T-helper 2 cell treated with Interferon-gamma antibody and Interleukin-4, amounts not matched to agents 100 ng/mL and 5 ng/mL, for 36 hours (primary cell): ENCODE results near the gene RAVER1. TPM values are rescaled to one million over a fixed set of nuclear protein-coding genes. Genes with fewer than 3 reads are reported as not detected.

Experiments used
- intact Hi-C: fragments of 100-400 bp; cut with micrococcal nuclease; formaldehyde crosslinking; loops from one replicate; pipeline ENCODE4 v1.15.1; 2023
- total RNA-seq: library from RNA; stranded (reverse); gene quantifications from 2 replicates; pipeline ENCODE4 v1.2.3, GENCODE V29; 2022

Gene RAVER1
- total RNA-seq, 1 donor from 2014 or later: 78.0 TPM

DNA sequence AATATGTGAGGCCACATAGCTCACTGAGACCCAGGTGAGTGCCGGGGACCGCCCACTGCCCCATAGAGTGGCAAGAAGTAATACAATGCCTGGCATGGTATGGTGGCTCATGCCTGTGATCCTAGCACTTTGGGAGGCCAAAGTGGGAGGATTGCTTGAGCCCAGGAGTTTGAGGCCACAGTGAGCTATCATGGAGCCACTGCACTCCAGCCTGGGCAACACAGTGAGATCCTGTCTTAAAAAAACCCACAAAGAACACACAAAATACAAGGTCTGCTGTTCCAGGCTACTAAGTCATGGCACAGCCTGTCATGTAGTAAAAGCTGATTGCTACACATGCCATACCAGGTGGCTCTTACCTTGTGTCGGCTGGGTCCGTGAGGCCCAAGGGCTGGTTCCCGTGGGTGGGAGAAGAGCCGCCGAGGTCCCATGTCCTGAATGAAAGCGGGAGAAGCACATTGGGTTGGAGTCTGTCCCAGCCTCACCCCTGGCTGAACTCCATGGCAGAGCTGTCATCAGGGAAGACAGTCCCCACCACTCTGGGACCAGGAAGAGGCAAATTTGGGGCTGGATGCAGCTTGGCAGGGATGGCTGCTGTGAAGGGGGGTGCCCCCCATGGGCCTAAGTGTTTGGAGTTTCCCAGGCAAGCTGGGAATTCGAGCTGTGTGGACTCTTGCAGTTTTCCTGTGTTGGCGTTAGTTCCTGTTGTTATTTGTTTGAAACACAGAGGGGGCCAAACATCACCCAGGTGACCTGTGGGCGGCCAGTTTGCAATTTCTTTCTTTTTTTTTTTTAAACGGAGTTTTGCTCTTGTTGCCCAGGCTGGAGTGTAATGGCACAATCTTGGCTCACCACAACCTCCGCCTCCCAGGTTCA is 14.3 kb downstream of the RAVER1 start:
- intact Hi-C loops: no loop called here

- intact Hi-C loops: no loop called here
These were observed 15.4 kb downstream of the RAVER1 start for GRCh38 chr19:10317857-10318462.

- intact Hi-C loops: no loop called here
These were observed 16.1 kb downstream of the RAVER1 start for GRCh38 chr19:10317045-10317856.

DNA sequence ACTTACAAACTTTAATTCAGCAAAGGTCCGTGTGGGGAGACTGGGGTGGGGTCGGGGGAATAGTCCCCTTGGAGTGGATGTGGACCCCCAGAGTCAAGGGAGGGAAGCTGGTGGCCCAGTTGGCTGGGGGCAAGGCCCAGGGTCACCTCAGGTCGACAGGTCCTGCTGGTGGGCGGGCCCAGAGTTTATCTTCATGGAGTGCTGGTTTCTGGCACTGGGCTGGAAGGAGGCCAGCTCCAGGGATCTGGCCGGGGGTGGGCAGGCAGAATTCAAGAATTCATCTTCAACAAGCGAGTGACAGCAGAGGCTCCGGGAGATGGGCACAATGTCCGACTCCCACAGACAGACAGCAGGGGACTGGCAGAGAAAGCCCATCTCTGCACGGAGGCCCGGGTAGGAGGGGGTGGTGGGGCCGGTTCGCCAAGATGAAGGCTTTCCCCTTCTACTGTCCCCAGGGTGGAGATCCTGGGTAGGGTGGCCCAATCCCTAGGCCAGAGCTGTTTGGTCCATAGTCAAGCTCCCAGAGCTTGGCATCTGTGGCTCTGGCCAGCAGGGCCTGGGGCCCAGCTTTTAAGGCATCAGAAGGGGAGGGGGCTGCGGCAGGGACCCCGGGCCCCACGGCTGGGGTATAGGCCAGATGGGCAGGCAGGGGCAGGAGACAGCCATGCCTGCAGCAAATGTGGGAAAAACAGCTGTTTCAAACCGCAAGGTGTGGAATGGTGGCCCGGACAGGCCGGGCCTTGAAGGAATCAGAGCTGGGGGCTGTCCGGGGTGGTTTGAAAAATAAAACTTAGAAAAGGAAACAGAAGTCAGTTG is 16.9 kb downstream of the RAVER1 start:
- intact Hi-C loops: loop anchor here (1.0 kb wide), 1 partner anchor 17 kb away; the partner anchor contains the start of gene RAVER1

- intact Hi-C loops: loop anchor here (1.0 kb wide), 1 partner anchor 18 kb away; the partner anchor contains the start of gene RAVER1
These were observed 17.8 kb downstream of the RAVER1 start, which contains the start of gene FDX2 for GRCh38 chr19:10315335-10316214. FDX2 (minus strand) TSS chr19:10316015; CDS start chr19:10315996, 19 bp downstream.

GRCh38 chr19:10309423-10309822 is 23.9 kb downstream of the RAVER1 start, which contains the start of gene ZGLP1:
ZGLP1 (minus strand) TSS chr19:10309815.
- intact Hi-C loops: no loop called here

- intact Hi-C loops: no loop called here
These were observed 27.0 kb downstream of the RAVER1 start for GRCh38 chr19:10306327-10306726.

DNA sequence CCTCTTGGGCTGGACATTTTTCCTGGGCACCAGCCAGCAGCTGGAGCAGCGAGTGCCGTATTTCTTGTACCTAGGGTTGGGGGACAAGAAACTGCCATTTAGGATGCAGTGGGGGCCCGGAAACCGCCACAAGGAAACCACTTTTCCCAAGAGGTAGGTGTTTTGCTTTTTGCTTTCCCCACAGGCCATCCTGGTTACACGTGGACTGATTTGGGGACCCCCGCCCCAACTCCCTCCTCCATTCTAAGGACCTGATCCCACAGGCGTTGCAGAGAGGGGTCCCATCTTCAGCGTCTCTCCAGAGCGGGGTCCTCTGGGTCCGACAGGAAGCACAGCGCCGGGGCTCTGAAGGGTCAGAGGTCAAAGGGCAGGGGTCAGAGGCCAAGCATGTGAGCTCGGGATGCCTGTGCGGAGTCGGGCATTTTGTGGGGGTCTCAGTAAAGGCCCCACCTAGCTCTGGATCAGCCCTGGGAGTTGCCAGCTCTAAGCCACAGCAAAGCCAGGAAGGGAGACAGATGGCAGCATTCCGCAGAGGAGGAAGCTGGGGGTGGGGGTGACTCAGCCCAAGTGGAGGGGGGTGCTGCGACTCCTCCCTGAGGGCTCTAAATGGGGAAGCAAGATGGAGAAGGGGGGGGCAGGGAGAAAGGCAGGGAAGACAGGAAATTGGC is 28.1 kb downstream of the RAVER1 start:
- intact Hi-C loops: no loop called here

DNA sequence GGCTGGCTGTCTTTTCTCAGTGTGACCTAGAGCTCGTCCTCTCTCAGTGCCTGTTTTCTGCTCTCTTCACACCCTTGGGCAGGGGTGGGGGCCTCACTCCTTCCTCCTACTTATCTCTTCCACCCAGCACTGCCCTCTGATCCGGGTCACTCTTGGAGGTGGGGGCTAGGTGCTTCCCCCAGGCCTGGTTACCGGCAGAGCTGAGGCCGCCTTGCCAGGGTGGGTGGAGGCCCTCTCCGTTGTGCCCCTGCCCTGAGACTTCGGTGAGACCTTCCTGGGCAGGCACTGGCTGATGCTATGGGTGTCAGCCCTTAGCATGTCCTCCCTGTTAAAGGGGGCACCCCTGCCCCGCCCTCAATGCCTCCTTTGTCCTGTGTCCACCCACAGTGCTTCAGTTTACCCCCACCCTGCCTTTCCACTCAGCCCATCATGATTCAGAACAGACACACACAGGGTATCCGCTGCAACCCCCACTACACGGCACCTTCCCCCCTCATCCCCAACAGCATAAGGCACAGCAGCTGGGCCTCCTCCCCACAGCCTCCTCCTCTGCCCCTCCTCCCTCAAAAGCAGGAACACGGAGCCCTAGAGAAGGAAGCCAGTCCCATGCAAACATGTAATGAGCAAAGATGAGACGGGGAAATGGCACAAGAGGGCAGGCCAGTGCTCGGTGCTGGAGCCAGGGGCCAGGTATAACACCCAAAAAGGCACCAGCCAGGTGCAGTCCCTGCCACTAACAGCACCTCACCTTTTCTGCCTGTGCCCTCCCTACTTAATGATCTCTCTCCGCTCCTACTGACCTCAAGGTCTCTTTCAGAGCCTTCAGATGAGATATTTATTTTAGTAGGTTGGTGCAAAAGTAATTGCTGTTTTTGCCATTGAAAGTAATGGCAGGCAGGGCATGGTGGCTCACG is 33.5 kb downstream of the RAVER1 start:
- intact Hi-C loops: no loop called here

DNA sequence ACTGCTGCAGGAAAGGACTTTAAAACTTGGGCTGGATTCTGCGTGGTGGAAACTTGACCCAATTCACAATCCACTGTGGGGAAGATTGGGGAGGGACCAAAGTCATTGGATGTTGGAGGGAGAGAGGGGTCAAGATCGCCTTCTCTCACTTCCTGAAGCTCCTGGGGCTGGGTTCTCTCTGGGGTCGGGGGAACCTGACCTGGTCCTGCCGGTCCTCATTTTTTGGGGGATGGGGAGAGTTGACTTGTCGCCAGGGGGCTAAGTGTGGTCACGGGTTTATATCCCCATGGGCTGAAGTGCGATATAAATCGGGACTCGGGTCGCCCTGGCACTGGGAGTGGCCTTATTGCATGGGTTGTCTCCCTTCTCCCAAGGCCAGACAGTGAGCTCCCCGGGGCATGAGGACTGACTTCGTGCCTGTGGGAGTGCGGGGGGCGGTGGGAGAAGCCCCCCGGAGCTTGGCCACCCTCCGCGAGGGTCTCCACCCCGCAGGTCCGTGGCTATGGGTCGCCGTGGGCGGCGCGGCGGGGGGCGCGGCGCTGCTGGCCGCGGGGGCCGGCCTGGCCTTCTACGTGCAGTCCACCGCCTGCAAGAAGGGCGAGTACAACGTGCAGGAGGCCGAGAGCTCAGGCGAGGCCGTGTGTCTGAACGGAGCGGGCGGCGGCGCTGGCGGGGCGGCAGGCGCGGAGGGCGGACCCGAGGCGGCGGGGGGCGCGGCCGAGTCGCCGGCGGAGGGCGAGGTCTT is 37.3 kb downstream of the RAVER1 start:
- intact Hi-C loops: no loop called here

DNA sequence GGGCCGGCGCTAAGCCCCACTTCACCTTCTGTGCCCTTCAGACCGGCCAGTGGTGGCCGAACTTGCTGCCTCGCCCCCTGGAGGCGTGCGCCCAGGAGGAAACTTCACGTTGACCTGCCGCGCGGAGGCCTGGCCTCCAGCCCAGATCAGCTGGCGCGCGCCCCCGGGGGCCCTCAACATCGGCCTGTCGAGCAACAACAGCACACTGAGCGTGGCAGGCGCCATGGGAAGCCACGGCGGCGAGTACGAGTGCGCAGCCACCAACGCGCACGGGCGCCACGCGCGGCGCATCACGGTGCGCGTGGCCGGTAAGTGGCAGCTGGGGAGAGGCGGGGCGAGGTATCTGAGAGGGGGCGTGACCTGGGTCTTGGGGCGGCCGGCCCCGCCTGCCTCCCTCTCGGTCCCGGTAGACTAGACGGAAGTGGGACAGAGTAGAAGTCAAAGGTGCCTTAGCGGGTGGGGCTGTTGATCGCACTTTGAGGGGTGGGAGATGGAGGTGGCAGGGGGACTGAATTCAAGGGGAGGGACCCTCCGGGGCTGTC is 38.0 kb downstream of the RAVER1 start:
- intact Hi-C loops: no loop called here

DNA sequence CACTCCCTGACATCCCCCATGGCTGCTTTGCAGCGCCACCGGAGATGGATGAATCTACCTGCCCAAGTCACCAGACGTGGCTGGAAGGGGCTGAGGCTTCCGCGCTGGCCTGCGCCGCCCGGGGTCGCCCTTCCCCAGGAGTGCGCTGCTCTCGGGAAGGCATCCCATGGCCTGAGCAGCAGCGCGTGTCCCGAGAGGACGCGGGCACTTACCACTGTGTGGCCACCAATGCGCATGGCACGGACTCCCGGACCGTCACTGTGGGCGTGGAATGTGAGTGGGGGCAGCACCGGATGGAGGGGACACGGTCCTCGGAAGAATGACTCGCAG is 39.0 kb downstream of the RAVER1 start:
- intact Hi-C loops: no loop called here

GRCh38 chr19:10293637-10294367 is 39.5 kb downstream of the RAVER1 start:
- intact Hi-C loops: loop anchor here (2.0 kb wide), 1 partner anchor 39 kb away; the partner anchor contains the start of gene RAVER1

DNA sequence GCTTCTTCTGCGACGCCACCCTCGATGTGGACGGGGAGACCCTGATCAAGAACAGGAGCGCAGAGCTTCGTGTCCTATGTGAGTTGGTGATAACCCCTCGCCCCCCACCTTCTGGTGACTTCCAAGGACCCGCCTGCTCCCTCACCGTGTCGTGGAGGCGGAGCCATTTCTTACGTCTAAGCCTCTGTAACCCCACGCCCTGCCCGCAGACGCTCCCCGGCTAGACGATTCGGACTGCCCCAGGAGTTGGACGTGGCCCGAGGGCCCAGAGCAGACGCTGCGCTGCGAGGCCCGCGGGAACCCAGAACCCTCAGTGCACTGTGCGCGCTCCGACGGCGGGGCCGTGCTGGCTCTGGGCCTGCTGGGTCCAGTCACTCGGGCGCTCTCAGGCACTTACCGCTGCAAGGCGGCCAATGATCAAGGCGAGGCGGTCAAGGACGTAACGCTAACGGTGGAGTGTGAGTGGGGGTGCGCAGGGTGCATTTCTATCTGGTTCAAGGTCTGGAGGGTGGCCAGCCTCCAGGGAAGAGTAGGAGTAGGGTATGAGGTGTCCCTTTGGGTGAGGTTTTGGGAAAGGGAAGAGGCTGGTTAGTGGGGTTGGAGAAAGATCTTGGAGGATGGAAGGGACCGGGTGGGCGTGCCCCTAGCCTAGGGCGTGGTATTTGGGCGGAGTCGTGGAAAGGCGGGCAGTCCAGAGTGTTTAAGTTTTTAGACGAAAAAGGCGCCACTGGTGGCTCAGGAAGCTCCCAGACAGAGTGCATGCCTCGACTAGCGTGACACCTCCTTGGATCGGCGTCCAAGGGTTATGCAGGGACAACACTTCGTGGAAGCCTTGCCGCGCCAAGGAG is 40.3 kb downstream of the RAVER1 start:
- intact Hi-C loops: loop anchor here (2.0 kb wide), 1 partner anchor 40 kb away; the partner anchor contains the start of gene RAVER1

GRCh38 chr19:10292206-10292788 is 41.0 kb downstream of the RAVER1 start:
- intact Hi-C loops: loop anchor here (2.0 kb wide), 1 partner anchor 41 kb away; the partner anchor contains the start of gene RAVER1
